Measurements from ENCODE around the gene DHX57. TPM values are rescaled to one million over a fixed set of nuclear protein-coding genes. Genes with fewer than 3 reads are reported as not detected.

The DHX57 gene
- total RNA-seq, 1 experiment from 2014 or later = 27.5 TPM

DNA sequence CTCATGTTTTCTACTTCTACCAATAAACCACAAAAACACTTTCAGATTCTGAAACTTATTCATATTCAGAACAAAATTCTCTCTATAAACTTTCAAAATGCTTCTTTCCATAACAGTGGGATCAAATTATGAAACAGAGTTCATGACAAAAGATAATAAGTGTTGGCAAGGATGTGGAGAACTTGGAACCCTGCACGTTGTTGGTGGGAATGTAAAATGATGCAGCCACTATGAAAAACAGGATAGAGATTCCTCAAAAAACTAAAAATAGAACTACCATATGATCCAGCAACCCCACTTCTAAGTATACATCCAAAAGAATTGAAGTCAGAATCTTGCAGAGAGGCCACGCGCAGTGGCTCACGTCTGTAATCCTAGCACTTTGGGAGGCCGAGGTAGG is 52.3 kb downstream of the DHX57 start:
- Histone ChIP-seq H4K5ac (ENCODE audit: insufficient read length, low read depth, low read length) (no peak overlapping the region), H3K9ac (ENCODE audit: extremely low read depth, insufficient read length, low read length) (no peak overlapping the region), H3K9me3 (ENCODE audit: control insufficient read depth, low read depth, low read length) (no peaks in the 10 kb centered on the region), H2BK15ac (ENCODE audit: low read depth, low read length) (no peak overlapping the region), H2BK5ac (ENCODE audit: insufficient read length, low read length) (no peak overlapping the region), H3K23ac (ENCODE audit: insufficient read length, low read depth, low read length) (no peak overlapping the region), H2BK120ac (ENCODE audit: low read depth, low read length, poor library complexity, severe bottlenecking) (no peak overlapping the region), H3K14ac (ENCODE audit: insufficient read depth, low read length) (no peak overlapping the region), H4K8ac (replicated peaks; ENCODE audit: insufficient read length, low read depth, low read length) (no peak overlapping the region), H3T11ph (ENCODE audit: low read length) (no peak overlapping the region), H3K4ac (ENCODE audit: low read depth, low read length) (no peak overlapping the region), H3K4me1 (ENCODE audit: insufficient read depth, low read length) (no peaks in the 10 kb centered on the region), H2BK20ac (ENCODE audit: low read depth, low read length, poor library complexity, severe bottlenecking) (no peak overlapping the region), H3K79me1 (ENCODE audit: insufficient read depth, low read depth, low read length, poor library complexity, severe bottlenecking) (no peaks in the 10 kb centered on the region), H3K27me3 (ENCODE audit: insufficient read depth, low read length) (no peaks in the 10 kb centered on the region), H2AFZ (ENCODE audit: low read length) (no peak overlapping the region), H3K56ac (ENCODE audit: insufficient read length, low read depth, low read length) (no peak overlapping the region), H4K20me1 (ENCODE audit: control insufficient read depth, insufficient read depth, insufficient read length) (no peaks in the 10 kb centered on the region), H4K91ac (ENCODE audit: insufficient read length, low read depth, low read length) (no peak overlapping the region), H2BK12ac (ENCODE audit: insufficient read length, low read depth, low read length) (no peak overlapping the region), H3K27ac (ENCODE audit: insufficient read length, low read depth, low read length) (no peak overlapping the region), H3K79me2 (ENCODE audit: insufficient read depth, low read length) (no peaks in the 10 kb centered on the region), H3K23me2 (ENCODE audit: insufficient read length, low read depth, low read length, poor library complexity, severe bottlenecking) (no peaks in the 10 kb centered on the region), H3K4me2 (ENCODE audit: insufficient read depth, insufficient read length, low read length) (no peak overlapping the region), H2AK5ac (ENCODE audit: insufficient read length, low read length) (no peak overlapping the region), H3K18ac (ENCODE audit: insufficient read length, low read depth, low read length) (no peak overlapping the region)
- TF ChIP-seq, protein P1, sequence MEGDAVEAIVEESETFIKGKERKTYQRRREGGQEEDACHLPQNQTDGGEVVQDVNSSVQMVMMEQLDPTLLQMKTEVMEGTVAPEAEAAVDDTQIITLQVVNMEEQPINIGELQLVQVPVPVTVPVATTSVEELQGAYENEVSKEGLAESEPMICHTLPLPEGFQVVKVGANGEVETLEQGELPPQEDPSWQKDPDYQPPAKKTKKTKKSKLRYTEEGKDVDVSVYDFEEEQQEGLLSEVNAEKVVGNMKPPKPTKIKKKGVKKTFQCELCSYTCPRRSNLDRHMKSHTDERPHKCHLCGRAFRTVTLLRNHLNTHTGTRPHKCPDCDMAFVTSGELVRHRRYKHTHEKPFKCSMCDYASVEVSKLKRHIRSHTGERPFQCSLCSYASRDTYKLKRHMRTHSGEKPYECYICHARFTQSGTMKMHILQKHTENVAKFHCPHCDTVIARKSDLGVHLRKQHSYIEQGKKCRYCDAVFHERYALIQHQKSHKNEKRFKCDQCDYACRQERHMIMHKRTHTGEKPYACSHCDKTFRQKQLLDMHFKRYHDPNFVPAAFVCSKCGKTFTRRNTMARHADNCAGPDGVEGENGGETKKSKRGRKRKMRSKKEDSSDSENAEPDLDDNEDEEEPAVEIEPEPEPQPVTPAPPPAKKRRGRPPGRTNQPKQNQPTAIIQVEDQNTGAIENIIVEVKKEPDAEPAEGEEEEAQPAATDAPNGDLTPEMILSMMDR (conservative IDR thresholded peaks at IDR 0.05) = no peak
- H3K27ac Mint-ChIP-seq = no peak overlapping the region
- H3K4me3 Mint-ChIP-seq = no peak overlapping the region
- no CpG with 5 or more reads among the region's 5 CpGs for WGBS (ENCODE audit: extremely low coverage, insufficient read length, low lambda C conversion rate)
- H3K27me3 Mint-ChIP-seq (ENCODE audit: low read depth) = no peaks in the 10 kb centered on the region
- peaks cover 6 to 8% of the 10 kb centered on the region in 2 experiments; a peak in 2 of 4 replicates for H3K4me1 Mint-ChIP-seq
- no peaks in the 10 kb centered on the region for H3K9me3 Mint-ChIP-seq
- H3K36me3 Mint-ChIP-seq (ENCODE audit: insufficient read depth in 1 of 3, low read depth in 3 of 3) = peaks cover 11 to 62% (median 48%) of the 10 kb centered on the region in 3 experiments; a peak in 6 of 7 replicates
- DNase-seq = no peak

Data from H9 (cell line).